Measurements from ENCODE around the gene MYH14. TPM values are rescaled to one million over a fixed set of nuclear protein-coding genes. Genes with fewer than 3 reads are reported as not detected.

MYH14 gene
- total and polyA plus RNA-seq, 2 of the 13 experiments (the other 11 are each of a cell fraction or from before 2014, with no cell fraction given) = 5.5 to 5.8 TPM

DNA sequence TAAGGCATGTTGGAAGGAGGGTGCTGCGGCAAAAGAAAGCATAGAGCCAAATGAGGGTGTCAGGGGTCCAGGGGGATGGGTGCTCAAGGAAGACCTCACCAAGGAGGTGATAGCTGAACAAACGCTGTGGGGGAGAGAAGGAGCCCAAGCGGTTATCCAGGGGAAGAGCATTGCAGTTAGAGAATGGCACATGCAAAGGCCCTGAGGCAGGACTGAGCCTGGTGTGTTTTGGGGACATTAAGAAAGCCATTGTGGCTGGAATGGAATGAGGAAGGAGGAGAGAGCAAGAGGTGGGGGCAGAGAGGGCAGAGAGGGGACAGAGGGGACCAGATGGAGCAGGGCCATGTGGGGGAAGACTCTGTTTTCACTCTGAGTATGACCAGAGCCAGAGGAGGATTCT, 6.1 kb upstream of the MYH14 start:
- DNase-seq (ENCODE audit: low spot score) (no peak), ATAC-seq (no peak), FAIRE-seq (no peak)
- BruUV-seq (replicated peaks) = no TSS peak
- Histone ChIP-seq H3K27me3 (ENCODE audit: control insufficient read depth in 1 of 2, insufficient read depth in 2 of 2, low read length in 2 of 2) (peaks cover 0 to 4% of the 10 kb centered on the region in 2 experiments; a peak in 3 of 5 replicates), H2AFZ (ENCODE audit: low read length) (no peak overlapping the region), H3K27ac (ENCODE audit: extremely low read length, insufficient read depth, low read length) (no peak overlapping the region), H3K36me3 (replicated peaks in 1 of 2; ENCODE audit: control insufficient read depth in 1 of 2, insufficient read depth in 2 of 2, low read length in 2 of 2) (no peaks in the 10 kb centered on the region), H4K20me1 (ENCODE audit: insufficient read depth, low read length) (no peaks in the 10 kb centered on the region), H3K79me2 (ENCODE audit: insufficient read depth, low read length) (no peaks in the 10 kb centered on the region), H3K9ac (ENCODE audit: insufficient read depth, low read depth, low read length) (no peak overlapping the region), H3K4me2 (ENCODE audit: low read depth, low read length) (no peak overlapping the region), H3K4me3 (replicated peaks in 1 of 3; ENCODE audit: insufficient read depth in 1 of 3, low read depth in 2 of 3, low read length in 3 of 3) (no peak overlapping the region), H3K4me1 (ENCODE audit: insufficient read depth, low read length) (peaks cover 4% of the 10 kb centered on the region), H3K9me3 (ENCODE audit: low read length) (no peaks in the 10 kb centered on the region)
- CTCF ChIA-PET (ENCODE audit: low intra/inter-chr PET ratio, low total read pairs) = no interaction called here
- 32% methylated on average over 3 of the region's 3 CpGs for WGBS (ENCODE audit: low lambda C conversion rate)
- POLR2A ChIA-PET = no interaction called here
- intact Hi-C loops (cut with micrococcal nuclease; ENCODE audit: unreplicated experiment) = no loop called here
- in situ Hi-C loops (cut with HindIII; ENCODE audit: extremely low pct_ligation_motif_present, low pct_unique_long_range_greater_than_20kb) = no loop called here
- TF ChIP-seq GATA4 (IDR thresholded peaks at IDR 0.05; ENCODE audit: borderline replicate concordance, low read depth) (no peak), ZFP41 (CRISPR knock-in tag; IDR thresholded peaks at IDR 0.05; ENCODE audit: borderline replicate concordance) (no peak), PPARG (CRISPR knock-in tag; conservative IDR thresholded peaks at IDR 0.05) (no peak), ZNF639 (CRISPR knock-in tag; conservative IDR thresholded peaks at IDR 0.05) (no peak), ZNF749 (CRISPR knock-in tag; IDR thresholded peaks at IDR 0.05; ENCODE audit: borderline replicate concordance) (no peak), ZMYM4 (CRISPR knock-in tag; IDR thresholded peaks at IDR 0.05) (no peak), KLF16 (CRISPR knock-in tag; IDR thresholded peaks at IDR 0.05) (no peak), FOXP4 (CRISPR knock-in tag; IDR thresholded peaks at IDR 0.05) (no peak), ZNF878 (CRISPR knock-in tag; IDR thresholded peaks at IDR 0.05) (no peak)
- TF ChIP-seq, protein P1, sequence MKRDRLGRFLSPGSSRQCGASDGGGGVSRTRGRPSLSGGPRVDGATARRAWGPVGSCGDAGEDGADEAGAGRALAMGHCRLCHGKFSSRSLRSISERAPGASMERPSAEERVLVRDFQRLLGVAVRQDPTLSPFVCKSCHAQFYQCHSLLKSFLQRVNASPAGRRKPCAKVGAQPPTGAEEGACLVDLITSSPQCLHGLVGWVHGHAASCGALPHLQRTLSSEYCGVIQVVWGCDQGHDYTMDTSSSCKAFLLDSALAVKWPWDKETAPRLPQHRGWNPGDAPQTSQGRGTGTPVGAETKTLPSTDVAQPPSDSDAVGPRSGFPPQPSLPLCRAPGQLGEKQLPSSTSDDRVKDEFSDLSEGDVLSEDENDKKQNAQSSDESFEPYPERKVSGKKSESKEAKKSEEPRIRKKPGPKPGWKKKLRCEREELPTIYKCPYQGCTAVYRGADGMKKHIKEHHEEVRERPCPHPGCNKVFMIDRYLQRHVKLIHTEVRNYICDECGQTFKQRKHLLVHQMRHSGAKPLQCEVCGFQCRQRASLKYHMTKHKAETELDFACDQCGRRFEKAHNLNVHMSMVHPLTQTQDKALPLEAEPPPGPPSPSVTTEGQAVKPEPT (CRISPR knock-in tag; IDR thresholded peaks at IDR 0.05; ENCODE audit: low read depth) = no peak
